ENCODE measurements around the gene CYP2B6.

DNA sequence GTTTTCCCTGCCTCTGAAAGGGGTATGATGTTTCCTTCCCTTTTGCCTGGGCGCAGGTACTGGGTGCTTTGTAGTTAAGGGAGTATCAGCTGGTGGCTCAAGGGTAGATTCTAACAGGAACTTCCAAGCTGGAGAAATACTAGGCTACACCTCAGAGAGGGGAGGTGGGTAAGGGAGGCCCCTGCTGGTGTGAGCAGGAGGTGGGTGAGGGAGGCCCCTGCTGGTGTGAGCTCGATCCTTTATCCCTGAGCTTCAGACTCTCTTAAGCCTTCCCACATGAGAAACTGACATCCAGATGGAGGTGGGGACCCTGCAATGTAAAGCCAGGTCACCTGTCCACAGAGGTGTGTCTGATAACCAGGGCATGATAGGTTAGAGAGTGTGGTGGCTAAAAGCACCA lies 32.1 kb downstream of the CYP2B6 start:
- TF ChIP-seq REST (IDR thresholded peaks at IDR 0.05; ENCODE audit: low read depth, low read length) (no peak), TAF1 (IDR thresholded peaks at IDR 0.05; ENCODE audit: borderline replicate concordance, low read depth, low read length) (no peak), SMC3 (IDR thresholded peaks at IDR 0.05; ENCODE audit: borderline replicate concordance, low read length) (no peak), HDAC2 (IDR thresholded peaks at IDR 0.05) (no peak), ELK1 (IDR thresholded peaks at IDR 0.05; ENCODE audit: low read depth, low read length) (no peak), SRF (IDR thresholded peaks at IDR 0.05; ENCODE audit: low read depth in 2 of 2, low read length in 2 of 2) (no peak)
- TF ChIP-seq, protein P1, sequence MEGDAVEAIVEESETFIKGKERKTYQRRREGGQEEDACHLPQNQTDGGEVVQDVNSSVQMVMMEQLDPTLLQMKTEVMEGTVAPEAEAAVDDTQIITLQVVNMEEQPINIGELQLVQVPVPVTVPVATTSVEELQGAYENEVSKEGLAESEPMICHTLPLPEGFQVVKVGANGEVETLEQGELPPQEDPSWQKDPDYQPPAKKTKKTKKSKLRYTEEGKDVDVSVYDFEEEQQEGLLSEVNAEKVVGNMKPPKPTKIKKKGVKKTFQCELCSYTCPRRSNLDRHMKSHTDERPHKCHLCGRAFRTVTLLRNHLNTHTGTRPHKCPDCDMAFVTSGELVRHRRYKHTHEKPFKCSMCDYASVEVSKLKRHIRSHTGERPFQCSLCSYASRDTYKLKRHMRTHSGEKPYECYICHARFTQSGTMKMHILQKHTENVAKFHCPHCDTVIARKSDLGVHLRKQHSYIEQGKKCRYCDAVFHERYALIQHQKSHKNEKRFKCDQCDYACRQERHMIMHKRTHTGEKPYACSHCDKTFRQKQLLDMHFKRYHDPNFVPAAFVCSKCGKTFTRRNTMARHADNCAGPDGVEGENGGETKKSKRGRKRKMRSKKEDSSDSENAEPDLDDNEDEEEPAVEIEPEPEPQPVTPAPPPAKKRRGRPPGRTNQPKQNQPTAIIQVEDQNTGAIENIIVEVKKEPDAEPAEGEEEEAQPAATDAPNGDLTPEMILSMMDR (IDR thresholded peaks at IDR 0.05 in 2 of 3, conservative IDR thresholded peaks at IDR 0.05 in 1 of 3; ENCODE audit: control insufficient read depth in 2 of 3, extremely low read depth in 1 of 3, insufficient read depth in 1 of 3, low read depth in 3 of 3, low read length in 3 of 3) = no peak
